Measurements from ENCODE around the gene RDX. TPM values are rescaled to one million over a fixed set of nuclear protein-coding genes. Genes with fewer than 3 reads are reported as not detected.

RDX gene
- 100 to 1,000 TPM; 121 to 127 TPM for total RNA-seq
- 120 TPM for polyA plus RNA-seq (2013, experiment 1 of 2)
- 141 TPM for polyA plus RNA-seq (2013, experiment 2 of 2)
- long read RNA-seq, experiment 1, full-length matches to known transcripts, result 10 of 47 reads
- long read RNA-seq, experiment 1, partial matches to known transcripts, result 8 of 47 reads
- long read RNA-seq, experiment 1, other reads (novel, unspliced or antisense), result 29 of 47 reads
- long read RNA-seq, experiment 2, full-length matches to known transcripts, result 89 of 111 reads
- long read RNA-seq, experiment 2, partial matches to known transcripts, result 11 of 111 reads
- long read RNA-seq, experiment 2, other reads (novel, unspliced or antisense), result 11 of 111 reads
- long read RNA-seq, experiment 3, full-length matches to known transcripts, result 28 of 61 reads
- long read RNA-seq, experiment 3, partial matches to known transcripts, result 25 of 61 reads
- long read RNA-seq, experiment 3, other reads (novel, unspliced or antisense), result 8 of 61 reads
- long read RNA-seq, experiment 4, partial matches to known transcripts, result 5 of 12 reads
- long read RNA-seq, experiment 4, other reads (novel, unspliced or antisense), result 7 of 12 reads

- Histone ChIP-seq H3K4me3 (ENCODE audit: low read length) (peak within 1 kb of the TSS; percentile 91), H3K27ac (ENCODE audit: low read depth, low read length) (peak within 1 kb of the TSS; percentile 86), H3K4me1 (ENCODE audit: control insufficient read depth, insufficient read depth, low read length) (peaks cover 3% of the 10 kb centered on the region), H3K9me3 (ENCODE audit: control insufficient read depth, low read length) (peaks cover 18% of the 10 kb centered on the region), H3K27me3 (ENCODE audit: control insufficient read depth, insufficient read depth, low read length, poor library complexity, severe bottlenecking) (no peaks in the 10 kb centered on the region), H3K9ac (ENCODE audit: extremely low read depth, low read length, poor library complexity, severe bottlenecking) (peak within 1 kb of the TSS; percentile 89), H3K36me3 (ENCODE audit: control insufficient read depth, insufficient read depth, low read length) (peaks cover 3% of the 10 kb centered on the region)
- DNase-seq, result peak; percentile 94
- peak; percentile 27 for TF ChIP-seq CTCF (conservative IDR thresholded peaks at IDR 0.05)
- Mint-ChIP-seq H3K4me1 (peaks cover 46% of the 10 kb centered on the region), H3K4me3 (peak within 1 kb of the TSS; percentile 77), H3K27ac (peak within 1 kb of the TSS; percentile 86), H3K27me3 (ENCODE audit: insufficient read depth) (no peaks in the 10 kb centered on the region), H3K36me3 (ENCODE audit: low read depth) (peaks cover 9% of the 10 kb centered on the region), H3K9me3 (peaks cover 20% of the 10 kb centered on the region)
- 0% methylated on average over 30 to 113 of the region's 113 CpGs for WGBS, 2 experiments (ENCODE audit: insufficient coverage in 1 of 2, insufficient read length in 1 of 2)
Measured at GRCh38 chr11:110296226-110297075, at the start of gene RDX. Gene RDX, minus strand, starts transcription at chr11:110296614. Its CDS starts 16,922 bp downstream, at chr11:110279692.

GRCh38 chr11:110345743-110346142 lies 49.3 kb upstream of the RDX start:
- Histone ChIP-seq H3K36me3 (ENCODE audit: control insufficient read depth, insufficient read depth, low read length) (no peaks in the 10 kb centered on the region), H3K4me1 (ENCODE audit: control insufficient read depth, insufficient read depth, low read length) (no peaks in the 10 kb centered on the region), H3K4me3 (ENCODE audit: low read length) (no peak overlapping the region), H3K9ac (ENCODE audit: extremely low read depth, low read length, poor library complexity, severe bottlenecking) (no peak overlapping the region), H3K9me3 (ENCODE audit: control insufficient read depth, low read length) (no peaks in the 10 kb centered on the region), H3K27ac (ENCODE audit: low read depth, low read length) (no peak overlapping the region), H3K27me3 (ENCODE audit: control insufficient read depth, insufficient read depth, low read length, poor library complexity, severe bottlenecking) (no peaks in the 10 kb centered on the region)
- no peak for TF ChIP-seq CTCF (conservative IDR thresholded peaks at IDR 0.05)
- Mint-ChIP-seq H3K27me3 (ENCODE audit: insufficient read depth) (no peaks in the 10 kb centered on the region), H3K36me3 (ENCODE audit: low read depth) (no peaks in the 10 kb centered on the region), H3K27ac (no peak overlapping the region), H3K4me3 (no peak overlapping the region), H3K4me1 (no peaks in the 10 kb centered on the region), H3K9me3 (no peaks in the 10 kb centered on the region)
- 96 to 99% methylated on average over 3 of the region's 3 CpGs for WGBS, 2 experiments (ENCODE audit: insufficient coverage in 1 of 2, insufficient read length in 1 of 2)
- DNase-seq, result no peak

DNA sequence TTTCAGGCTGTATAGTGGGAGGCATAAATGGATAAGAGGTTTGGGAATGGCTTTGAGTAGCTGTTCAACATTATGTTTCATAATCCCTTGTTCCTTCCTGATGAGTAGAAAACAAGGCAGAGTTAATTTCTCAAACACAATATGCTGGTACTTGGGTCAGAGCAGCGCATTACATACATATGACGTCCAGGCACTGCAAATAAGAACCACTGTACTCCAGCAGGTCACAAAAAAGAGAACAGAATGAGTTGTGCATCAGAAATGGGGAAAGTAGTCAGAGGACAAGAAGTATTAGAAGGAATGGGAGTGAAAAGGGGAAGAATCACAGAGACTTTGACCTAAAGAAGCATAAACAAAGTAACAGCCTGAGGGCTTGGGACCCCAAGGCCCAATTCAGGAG lies 44.0 kb upstream of the RDX start:
- DNase-seq, result no peak
- 95 to 100% methylated on average over 2 of the region's 2 CpGs for WGBS, 2 experiments (ENCODE audit: insufficient coverage in 1 of 2, insufficient read length in 1 of 2)
- no peak overlapping the region for H3K4me3 Mint-ChIP-seq

More for the DNA sequence above, 44.0 kb upstream of the RDX start:
- Histone ChIP-seq H3K9me3 (ENCODE audit: control insufficient read depth, low read length) (no peaks in the 10 kb centered on the region), H3K4me3 (ENCODE audit: low read length) (no peak overlapping the region), H3K36me3 (ENCODE audit: control insufficient read depth, insufficient read depth, low read length) (no peaks in the 10 kb centered on the region), H3K27me3 (ENCODE audit: control insufficient read depth, insufficient read depth, low read length, poor library complexity, severe bottlenecking) (no peaks in the 10 kb centered on the region), H3K4me1 (ENCODE audit: control insufficient read depth, insufficient read depth, low read length) (peaks cover 3% of the 10 kb centered on the region), H3K9ac (ENCODE audit: extremely low read depth, low read length, poor library complexity, severe bottlenecking) (no peak overlapping the region), H3K27ac (ENCODE audit: low read depth, low read length) (no peak overlapping the region)
- H3K27ac Mint-ChIP-seq, result no peak overlapping the region
- H3K4me1 Mint-ChIP-seq, result peaks cover 12% of the 10 kb centered on the region
- no peaks in the 10 kb centered on the region for H3K36me3 Mint-ChIP-seq (ENCODE audit: low read depth)
- H3K27me3 Mint-ChIP-seq (ENCODE audit: insufficient read depth), result no peaks in the 10 kb centered on the region
- TF ChIP-seq CTCF (conservative IDR thresholded peaks at IDR 0.05), result no peak
- H3K9me3 Mint-ChIP-seq, result no peaks in the 10 kb centered on the region
